Left forelimb (tissue), 1 donor: ENCODE measurements around the gene PREX1.
A peak's percentile ranks its signal among the peaks of the same experiment; 100 is the strongest.

Source experiments
- DNase-seq: peaks from one replicate; pipeline ENCODE4 v3.0.0-alpha.2; 2018; ENCODE audit warnings: low spot score

The PREX1 gene

GRCh38 chr20:48698507-48699267, 129.1 kb downstream of the PREX1 start:
- no peak for DNase-seq

DNA sequence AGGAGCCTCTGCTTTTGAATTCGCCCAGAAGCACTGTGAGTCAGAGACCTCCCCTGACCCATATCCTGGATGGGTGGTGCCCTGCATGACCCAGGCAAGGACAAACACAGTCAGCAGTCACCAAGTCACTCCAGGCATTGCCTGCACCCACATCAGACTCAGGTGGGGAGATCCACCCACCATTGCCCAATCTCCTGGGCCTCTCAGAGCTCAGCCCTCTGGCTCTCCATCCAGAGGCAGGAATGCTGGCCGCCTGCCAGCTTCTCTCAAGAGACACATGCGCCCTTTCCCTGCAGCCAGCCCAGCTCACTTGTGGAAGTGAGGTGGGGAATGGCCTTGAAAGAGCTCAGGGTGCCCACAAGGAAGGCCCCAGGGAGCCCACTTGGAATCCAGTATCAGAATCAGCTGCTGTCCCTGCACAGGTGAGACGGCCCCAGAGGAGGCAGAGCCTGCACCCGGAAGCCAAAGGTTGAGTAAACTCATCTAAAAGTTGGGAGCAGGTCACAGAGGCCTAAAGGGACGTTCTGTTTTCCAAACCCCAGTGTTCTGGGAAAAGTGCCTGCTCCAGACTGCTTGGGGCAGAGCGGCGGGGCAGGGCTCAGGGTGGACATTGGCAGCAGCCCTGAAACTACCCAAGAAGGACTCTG, 129.8 kb downstream of the PREX1 start:
- DNase-seq: no peak

DNA sequence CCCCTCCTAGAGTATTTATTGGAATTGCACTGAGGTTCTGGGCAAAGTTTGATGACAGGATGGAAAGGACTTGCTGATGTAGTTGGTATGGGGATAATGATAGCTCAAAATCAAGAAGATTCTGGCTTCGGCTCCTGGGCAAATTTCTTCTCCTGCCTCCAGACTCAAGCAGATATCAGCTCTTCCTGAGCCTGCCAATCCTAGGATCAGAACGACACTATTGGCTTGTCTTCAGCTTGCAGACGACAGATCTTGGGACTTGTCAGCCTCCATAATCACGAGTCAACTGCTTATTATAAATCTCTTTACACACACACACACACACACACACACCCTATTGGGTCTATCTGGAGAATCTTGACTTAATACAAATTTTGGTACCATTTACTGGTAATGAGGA, 131.1 kb downstream of the PREX1 start:
- DNase-seq: no peak

DNA sequence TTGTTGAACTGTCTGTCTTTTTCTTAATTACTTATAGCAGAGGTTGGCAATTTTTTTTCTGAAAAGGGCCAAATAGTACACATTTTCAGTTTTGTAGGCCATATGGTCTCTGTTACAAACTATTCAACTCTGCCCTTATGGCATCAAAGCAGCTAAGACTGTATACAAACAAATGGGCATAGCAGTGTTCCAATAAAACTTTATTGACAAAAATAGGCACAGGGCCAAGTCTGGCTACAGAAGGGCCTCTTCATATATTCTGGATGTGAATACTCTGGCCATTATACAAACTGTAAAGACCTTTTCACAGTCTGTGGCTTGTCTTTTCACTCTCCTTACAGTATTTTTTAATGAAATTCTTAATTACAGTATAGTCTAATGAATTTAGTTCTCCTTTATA, 132.1 kb downstream of the PREX1 start:
- no peak for DNase-seq

DNA sequence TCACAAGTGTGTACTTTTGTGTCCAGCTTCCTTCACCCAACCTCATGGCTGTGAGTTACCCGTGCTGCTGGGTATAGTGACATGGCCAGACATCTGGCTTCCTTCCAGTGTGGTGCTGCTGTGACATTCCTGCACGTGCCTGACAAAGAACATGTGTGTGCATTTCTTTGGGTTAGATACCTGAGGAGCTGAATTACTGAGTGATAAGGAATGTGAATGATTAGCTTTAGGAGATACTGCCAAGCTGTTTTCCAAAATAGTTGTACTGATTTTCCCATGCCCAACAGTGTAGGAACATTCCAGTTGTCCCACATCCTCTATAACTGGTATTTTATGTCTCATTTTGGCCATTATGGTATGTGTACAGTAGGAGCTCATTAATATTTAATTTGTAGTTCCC, 132.5 kb downstream of the PREX1 start:
- no peak for DNase-seq

GRCh38 chr20:48694381-48694865, 133.4 kb downstream of the PREX1 start:
- DNase-seq: no peak

DNA sequence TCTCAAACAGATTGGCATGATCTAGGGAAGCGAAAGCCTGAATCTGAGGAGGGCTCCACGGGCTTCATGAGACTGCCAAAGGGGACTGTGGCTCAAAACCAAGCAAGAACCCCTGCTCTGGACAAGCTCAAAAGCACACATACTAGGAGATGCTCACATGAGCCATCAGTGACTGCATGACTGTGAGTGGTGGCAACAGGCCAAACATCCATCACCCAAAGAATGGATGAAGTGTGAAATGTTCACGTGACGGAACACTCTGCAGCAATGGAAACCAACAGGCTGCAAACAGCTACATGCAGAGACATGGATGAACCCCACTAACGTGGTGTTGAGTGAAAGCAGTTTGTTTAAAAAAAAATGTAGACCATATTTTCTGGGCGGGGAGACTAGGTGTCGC, 136.3 kb downstream of the PREX1 start:
- DNase-seq: no peak

DNA sequence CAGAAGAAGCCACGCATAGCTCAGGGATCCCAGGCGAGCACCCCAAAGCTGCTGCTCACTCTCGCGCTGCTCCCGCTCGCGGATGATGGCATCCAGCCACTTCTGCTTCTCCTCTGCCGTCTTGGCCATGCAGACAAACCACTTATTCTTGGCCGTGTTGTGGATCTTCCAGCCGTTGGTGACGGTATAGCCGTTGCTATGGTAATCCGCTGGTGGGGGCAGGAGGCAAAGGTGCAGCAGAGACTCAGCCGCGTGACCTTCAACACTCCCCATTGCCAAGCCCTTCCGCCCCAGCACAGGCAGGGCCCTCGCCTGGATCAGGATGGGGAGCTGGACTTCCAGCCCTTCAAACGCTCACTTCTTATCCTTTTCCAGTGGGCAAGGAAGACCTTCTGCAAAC, 136.9 kb downstream of the PREX1 start:
- DNase-seq: no peak

GRCh38 chr20:48689874-48690571, 137.8 kb downstream of the PREX1 start:
- no peak for DNase-seq

DNA sequence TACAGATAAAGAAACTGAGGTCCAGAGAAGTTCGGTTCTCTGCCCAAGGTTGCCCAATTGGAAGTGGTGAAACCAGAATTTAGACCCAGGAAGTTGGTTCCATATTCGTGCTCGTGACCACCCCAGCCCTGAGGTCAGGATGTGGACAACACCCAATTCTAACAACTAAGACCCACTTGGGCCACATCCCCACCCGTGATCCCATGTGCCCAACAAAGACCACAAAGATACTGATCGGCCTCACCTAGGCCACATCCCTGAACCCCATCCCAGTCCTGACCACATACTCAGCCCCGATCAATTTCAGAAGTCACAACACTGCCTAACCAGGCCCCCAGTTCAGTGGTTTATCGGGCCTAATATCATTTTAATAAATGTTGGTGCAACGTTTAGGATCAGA, 138.4 kb downstream of the PREX1 start:
- DNase-seq: no peak

DNA sequence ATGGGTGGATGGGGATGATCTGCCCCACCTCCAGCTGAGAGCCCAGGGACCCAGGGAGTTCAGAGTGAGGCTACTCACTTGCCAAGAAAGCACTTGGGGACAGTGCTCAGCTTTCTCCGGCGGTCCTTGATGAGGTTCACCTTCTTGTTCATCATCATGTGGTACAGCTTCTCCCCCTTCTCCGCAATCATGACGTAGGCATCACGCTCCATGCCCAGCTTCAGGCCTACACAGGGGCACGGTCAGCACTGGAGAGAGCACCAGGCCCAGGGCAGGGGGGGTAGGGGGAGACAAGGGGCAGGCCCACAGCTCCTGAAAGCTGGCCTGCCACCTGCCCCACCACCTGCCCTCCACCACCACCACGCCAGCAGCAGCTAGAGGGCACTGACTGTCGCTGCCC, 139.2 kb downstream of the PREX1 start:
- no peak for DNase-seq

GRCh38 chr20:48687117-48687800, 140.5 kb downstream of the PREX1 start:
- no peak for DNase-seq

DNA sequence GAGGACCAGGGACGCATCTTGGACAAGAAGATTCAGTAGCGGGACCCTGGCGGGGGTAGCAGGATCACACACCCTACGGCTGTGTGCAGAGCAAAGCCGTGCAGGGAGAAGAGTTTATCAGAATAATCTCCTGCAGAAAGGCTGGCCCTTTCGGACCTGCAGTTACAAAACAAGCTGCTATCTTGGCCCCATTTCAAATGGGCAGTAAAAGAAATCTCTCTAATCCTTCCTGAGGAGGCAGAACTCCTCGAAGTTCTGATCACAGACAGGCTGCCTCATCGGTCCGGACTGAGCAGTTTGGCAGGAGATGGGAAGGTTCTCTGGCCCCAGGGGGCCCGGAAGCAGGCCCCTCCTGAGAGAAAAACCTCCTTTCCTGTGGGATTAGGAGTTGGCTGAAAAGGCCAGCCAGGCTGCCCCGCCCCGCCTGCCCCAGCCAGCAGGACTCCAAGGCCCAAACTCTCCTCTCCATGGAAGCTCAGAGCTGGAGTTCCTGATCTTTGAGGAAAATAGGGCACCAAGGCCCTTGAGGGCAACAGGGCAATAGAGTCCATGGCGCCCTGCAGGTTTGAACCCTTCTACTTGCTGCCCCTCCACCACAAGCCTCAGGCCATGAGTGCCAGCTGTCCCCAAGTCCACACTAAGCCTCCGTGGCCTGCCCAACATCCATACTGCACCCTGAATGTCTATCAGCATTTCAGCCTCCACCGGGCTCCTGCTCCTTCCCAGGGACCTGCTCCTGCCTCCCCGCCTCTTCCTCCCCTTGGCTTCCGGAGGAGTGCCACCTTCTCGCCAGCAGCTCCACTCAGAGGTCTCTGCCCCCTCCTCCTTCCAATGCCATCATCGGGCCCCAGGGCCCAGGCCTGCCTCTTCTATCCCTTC, 141.3 kb downstream of the PREX1 start:
- no peak for DNase-seq

DNA sequence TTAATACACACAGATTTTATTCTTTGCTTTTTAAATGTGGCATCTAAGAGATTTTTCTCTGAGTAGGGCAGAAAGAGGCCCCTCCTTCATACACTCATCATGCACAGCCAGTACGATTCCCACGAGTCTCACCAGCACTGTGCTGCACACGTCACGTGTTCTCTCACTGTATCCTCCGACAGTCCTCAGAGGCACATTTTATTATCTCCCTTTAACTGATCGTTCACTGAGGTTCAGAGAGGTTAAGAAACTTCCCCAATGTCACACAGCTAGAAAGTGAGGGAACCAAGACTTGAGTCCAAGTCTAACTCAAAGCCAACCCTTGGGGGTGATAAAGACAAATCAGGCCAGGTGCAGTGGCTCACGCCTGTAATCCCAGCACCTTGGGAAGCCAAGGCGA, 142.5 kb downstream of the PREX1 start:
- DNase-seq: no peak

GRCh38 chr20:48684501-48685041, 143.2 kb downstream of the PREX1 start:
- DNase-seq: no peak

GRCh38 chr20:48683467-48684175, 144.2 kb downstream of the PREX1 start:
- no peak for DNase-seq

DNA sequence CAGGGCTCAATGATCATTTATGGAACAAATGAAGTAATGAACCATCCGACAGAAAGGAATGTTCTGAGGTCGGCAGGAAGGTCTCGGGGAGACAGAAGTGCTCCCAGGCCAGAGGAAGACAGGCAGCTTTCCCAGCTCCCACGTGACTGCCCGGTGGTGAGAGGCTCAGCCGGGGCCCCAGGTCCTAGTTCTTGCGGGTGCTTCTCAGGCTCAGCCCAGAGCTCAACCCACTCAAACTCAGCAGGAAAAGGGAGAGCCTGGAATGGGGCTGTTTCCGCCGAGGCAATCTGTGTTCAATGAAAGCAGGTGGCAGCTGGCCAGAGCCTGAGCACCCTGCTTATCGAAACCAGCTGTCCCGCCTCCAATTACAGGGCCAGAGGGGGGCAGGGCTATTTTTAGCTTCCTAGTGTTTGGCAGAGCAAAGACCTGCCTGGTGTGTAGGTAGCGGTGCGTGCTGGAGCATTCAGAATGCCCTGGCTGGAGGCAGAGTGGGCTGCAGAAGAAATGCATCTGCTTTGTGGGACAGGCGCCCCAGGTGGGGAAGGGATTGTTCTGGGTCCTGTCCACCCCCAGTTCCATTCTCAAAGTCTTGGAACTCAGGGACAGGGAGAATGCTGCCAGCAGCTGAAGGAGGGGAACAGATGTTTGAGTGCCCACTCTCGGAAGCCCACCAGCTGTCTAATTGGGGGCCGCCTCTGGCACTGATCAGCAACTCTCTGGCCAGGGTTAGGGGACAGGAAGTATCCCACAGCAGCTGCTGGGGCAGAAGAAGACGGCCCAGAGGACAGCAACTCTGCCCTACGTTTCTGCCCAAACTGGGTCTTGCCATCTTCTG, 145.1 kb downstream of the PREX1 start:
- DNase-seq: peak; percentile 92

DNA sequence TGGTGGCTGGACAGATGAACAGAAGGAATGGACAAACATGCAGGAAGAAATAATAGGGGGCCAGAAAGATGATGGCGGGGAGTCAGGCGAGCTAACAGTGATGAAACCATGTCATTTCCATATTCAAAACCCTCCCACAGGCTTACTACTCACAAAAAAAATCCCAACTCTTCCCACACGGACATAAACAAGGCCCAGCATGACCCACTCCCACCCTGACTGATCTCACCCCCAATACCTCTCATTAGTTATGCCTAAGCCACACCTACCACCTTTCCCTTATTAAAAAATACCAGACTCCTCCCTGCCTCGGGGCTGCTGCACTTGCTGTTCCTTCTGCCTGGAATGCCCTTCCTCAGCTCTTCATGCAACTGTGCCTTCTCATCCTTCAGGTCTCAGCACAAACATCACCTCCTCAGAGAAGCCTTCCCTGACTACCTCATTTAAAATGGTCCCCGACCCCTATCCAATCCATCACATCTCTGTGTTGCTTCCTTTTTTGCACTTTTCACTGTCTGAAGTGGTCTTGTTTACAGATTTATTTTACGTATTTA, 145.8 kb downstream of the PREX1 start:
- no peak for DNase-seq

DNA sequence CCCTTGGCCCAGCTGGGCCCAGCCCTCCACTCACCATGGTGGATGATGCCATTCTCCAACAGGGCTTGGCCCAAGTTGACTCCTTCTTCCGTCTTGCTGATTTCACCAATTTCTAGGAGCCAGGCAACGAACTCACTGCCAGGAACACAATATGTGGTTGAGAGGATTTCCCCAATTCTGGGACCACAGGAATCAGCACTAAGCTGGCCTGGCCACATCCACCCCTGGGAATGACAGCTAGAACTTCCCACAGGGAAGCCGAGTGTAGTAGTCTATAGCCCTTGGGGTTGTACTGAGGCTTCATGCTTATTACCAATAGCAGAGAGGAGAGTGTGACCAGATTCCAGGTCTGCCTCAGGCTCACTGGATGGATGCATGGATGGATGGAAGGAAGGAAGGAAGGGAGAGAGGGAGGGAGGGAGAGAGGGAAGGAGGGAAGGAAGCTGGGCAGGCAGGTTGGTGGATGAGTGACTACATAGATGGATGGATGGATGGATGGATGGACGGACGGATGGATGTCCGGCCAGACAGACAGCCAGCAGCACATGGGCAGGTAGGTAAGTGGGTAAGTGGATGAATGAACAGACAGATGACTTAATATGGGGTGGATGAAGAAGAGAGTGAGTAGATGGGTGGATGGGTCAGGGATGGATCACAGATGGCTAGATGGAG, 146.5 kb downstream of the PREX1 start:
- DNase-seq: no peak
